ENCODE measurements around the gene ZNF91.
"Not testable (repeated sequence)": the region's sequence is repeated elsewhere in the genome, so short reads cannot be mapped to it uniquely, and the experiment has no call there.

Gene ZNF91

GRCh38 chr19:23420824-23421223, 25.6 kb upstream of the ZNF91 start:
- no peak for TF ChIP-seq CTCF (conservative IDR thresholded peaks at IDR 0.05; ENCODE audit: low read length)
- DNase-seq (ENCODE audit: low read depth): no peak
- no peak overlapping the region for H3K4me3 ChIP-seq (ENCODE audit: low read length)

GRCh38 chr19:23419261-23419660, 24.0 kb upstream of the ZNF91 start:
- H3K4me3 ChIP-seq (ENCODE audit: low read length); DNase-seq (ENCODE audit: low read depth): not testable (repeated sequence)

GRCh38 chr19:23415561-23416191, 20.4 kb upstream of the ZNF91 start:
- peak overlapping the region; percentile 29 for H3K4me3 ChIP-seq (ENCODE audit: low read length)
- no peak for DNase-seq (ENCODE audit: low read depth)
- no peak for TF ChIP-seq CTCF (conservative IDR thresholded peaks at IDR 0.05; ENCODE audit: low read length)

- TF ChIP-seq CTCF (conservative IDR thresholded peaks at IDR 0.05; ENCODE audit: low read length): no peak
- no peak overlapping the region for H3K4me3 ChIP-seq (ENCODE audit: low read length)
- DNase-seq (ENCODE audit: low read depth): no peak
These were observed 19.8 kb upstream of the ZNF91 start for GRCh38 chr19:23415034-23415433.

GRCh38 chr19:23410155-23410554, 14.9 kb upstream of the ZNF91 start:
- no peak for TF ChIP-seq CTCF (conservative IDR thresholded peaks at IDR 0.05; ENCODE audit: low read length)
- no peak overlapping the region for H3K4me3 ChIP-seq (ENCODE audit: low read length)
- no peak for DNase-seq (ENCODE audit: low read depth)

GRCh38 chr19:23409392-23410048, 14.2 kb upstream of the ZNF91 start:
- no peak for DNase-seq (ENCODE audit: low read depth)
- no peak for TF ChIP-seq CTCF (conservative IDR thresholded peaks at IDR 0.05; ENCODE audit: low read length)

GRCh38 chr19:23407616-23408133, 12.4 kb upstream of the ZNF91 start:
- H3K4me3 ChIP-seq (ENCODE audit: low read length): no peak overlapping the region
- no peak for DNase-seq (ENCODE audit: low read depth)
- TF ChIP-seq CTCF (conservative IDR thresholded peaks at IDR 0.05; ENCODE audit: low read length): no peak

More at GRCh38 chr19:23409392-23410048, 14.2 kb upstream of the ZNF91 start:
- no peak overlapping the region for H3K4me3 ChIP-seq (ENCODE audit: low read length)

All from AG10803 (cell line).